Measurements from ENCODE around the gene FAM193B. TPM values are rescaled to one million over a fixed set of nuclear protein-coding genes. Genes with fewer than 3 reads are reported as not detected.
"Not testable (repeated sequence)": the region's sequence is repeated elsewhere in the genome, so short reads cannot be mapped to it uniquely, and the experiment has no call there.

Gene FAM193B
- total RNA-seq, 1 donor from 2014 or later = 81.0 TPM

DNA sequence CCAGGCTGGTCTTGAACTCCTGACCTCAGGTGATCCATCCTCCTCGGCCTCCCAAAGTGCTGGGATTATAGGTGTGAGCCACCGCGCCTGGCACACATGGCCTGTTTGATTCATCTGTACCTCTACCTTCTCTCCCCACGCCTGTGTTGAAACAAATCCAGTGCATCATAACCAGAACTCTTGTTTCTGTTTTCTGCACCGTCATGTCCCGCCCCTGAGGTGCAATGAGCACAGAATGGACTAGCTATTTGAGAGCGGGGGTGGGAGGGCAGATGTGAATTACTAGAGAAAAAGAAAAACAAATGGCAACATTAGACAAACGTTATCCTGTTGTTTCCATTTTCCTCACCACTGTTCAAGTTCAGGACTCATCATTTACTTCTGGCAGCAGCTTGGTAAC is 10.7 kb upstream of the FAM193B start:
- no peak overlapping the region for H3K4me3 Mint-ChIP-seq (ENCODE audit: low read depth)
- H3K36me3 Mint-ChIP-seq (ENCODE audit: low read depth) = no peaks in the 10 kb centered on the region
- H3K27ac Mint-ChIP-seq = no peak overlapping the region
- H3K27me3 Mint-ChIP-seq (ENCODE audit: low read depth) = no peaks in the 10 kb centered on the region
- H3K9me3 Mint-ChIP-seq = no peaks in the 10 kb centered on the region
- intact Hi-C loops (cut with micrococcal nuclease) = no loop called here
- no peak for DNase-seq (ENCODE audit: low spot score)
- H3K4me1 Mint-ChIP-seq (ENCODE audit: low read depth) = no peaks in the 10 kb centered on the region

DNA sequence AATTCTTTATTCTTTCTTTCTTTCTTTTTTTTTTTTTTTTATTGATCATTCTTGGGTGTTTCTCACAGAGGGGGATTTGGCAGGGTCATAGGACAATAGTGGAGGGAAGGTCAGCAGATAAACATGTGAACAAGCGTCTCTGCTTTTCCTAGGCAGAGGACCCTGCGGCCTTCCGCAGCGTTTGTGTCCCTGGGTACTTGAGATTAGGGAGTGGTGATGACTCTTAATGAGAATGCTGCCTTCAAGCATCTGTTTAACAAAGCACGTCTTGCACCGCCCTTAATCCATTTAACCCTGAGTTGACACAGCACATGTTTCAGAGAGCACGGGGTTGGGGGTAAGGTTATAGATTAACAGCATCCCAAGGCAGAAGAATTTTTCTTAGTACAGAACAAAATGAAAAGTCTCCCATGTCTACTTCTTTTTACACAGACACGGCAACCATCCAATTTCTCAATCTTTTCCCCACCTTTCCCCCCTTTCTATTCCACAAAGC is 5.1 kb upstream of the FAM193B start:
- H3K9me3 Mint-ChIP-seq; H3K27me3 Mint-ChIP-seq (ENCODE audit: low read depth); H3K27ac Mint-ChIP-seq; DNase-seq (ENCODE audit: low spot score); H3K36me3 Mint-ChIP-seq (ENCODE audit: low read depth); H3K4me3 Mint-ChIP-seq (ENCODE audit: low read depth); intact Hi-C loops (cut with micrococcal nuclease): not testable (repeated sequence)
- H3K4me1 Mint-ChIP-seq (ENCODE audit: low read depth) = peaks cover 18% of the 10 kb centered on the region

DNA sequence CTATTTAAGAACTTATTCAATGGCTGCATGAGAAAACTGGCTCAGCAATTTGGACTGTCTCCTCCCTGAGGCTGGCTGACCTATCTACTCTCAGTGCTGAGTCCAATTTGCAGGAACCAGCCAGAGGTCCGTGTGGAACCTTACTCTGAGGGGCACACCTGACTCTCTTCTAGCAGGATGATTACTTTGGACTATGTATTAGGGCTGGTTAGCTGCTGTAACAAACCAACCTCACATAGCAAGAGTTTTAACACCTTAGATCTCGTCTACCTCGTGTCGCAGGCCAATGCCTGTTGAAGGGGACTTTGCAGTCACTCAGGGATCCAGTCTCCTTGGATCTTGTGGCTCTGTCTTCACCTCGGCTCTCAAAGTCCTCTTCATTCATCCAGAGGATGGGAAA is 3.4 kb upstream of the FAM193B start:
- no peak for DNase-seq (ENCODE audit: low spot score)
- H3K36me3 Mint-ChIP-seq (ENCODE audit: low read depth) = peaks cover 2% of the 10 kb centered on the region
- H3K4me1 Mint-ChIP-seq (ENCODE audit: low read depth) = peaks cover 23% of the 10 kb centered on the region
- H3K4me3 Mint-ChIP-seq (ENCODE audit: low read depth) = no peak overlapping the region
- H3K27me3 Mint-ChIP-seq (ENCODE audit: low read depth) = no peaks in the 10 kb centered on the region
- intact Hi-C loops (cut with micrococcal nuclease) = no loop called here
- H3K27ac Mint-ChIP-seq = no peak overlapping the region
- H3K9me3 Mint-ChIP-seq = no peaks in the 10 kb centered on the region

DNA sequence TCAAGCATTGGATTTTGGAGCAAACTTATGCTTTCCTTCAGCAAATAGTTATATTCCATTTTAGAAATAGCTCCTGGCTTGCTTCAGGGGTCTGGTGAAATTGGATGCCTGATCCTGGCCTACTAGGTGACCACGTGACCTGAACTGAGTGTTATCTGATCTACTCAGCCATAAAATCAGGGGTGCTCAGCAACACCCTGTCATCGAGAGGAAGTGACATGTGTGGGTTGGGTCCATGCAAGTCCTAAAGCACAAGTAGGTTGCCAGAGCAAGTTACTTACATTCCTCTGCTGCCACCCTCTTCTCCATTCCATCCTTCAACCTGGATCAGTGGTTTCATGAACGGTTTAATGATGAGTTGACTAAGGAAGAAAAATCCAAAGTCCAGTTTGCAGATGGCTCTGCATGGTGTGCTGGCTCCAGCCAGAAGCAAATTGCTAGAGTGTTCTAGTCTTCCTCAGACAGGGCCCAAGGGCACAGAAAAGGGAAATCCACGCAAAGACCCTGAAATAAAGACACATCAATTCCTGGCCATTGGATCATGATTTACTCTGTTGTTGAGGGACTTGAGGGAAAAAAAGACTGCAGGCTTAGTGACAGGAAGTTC is 2.8 kb upstream of the FAM193B start:
- no peak overlapping the region for H3K27ac Mint-ChIP-seq
- H3K9me3 Mint-ChIP-seq = no peaks in the 10 kb centered on the region
- H3K27me3 Mint-ChIP-seq (ENCODE audit: low read depth) = no peaks in the 10 kb centered on the region
- H3K4me3 Mint-ChIP-seq (ENCODE audit: low read depth) = no peak overlapping the region
- peak; percentile 46 for DNase-seq (ENCODE audit: low spot score)
- H3K4me1 Mint-ChIP-seq (ENCODE audit: low read depth) = peaks cover 29% of the 10 kb centered on the region
- peaks cover 8% of the 10 kb centered on the region for H3K36me3 Mint-ChIP-seq (ENCODE audit: low read depth)
- intact Hi-C loops (cut with micrococcal nuclease) = no loop called here

DNA sequence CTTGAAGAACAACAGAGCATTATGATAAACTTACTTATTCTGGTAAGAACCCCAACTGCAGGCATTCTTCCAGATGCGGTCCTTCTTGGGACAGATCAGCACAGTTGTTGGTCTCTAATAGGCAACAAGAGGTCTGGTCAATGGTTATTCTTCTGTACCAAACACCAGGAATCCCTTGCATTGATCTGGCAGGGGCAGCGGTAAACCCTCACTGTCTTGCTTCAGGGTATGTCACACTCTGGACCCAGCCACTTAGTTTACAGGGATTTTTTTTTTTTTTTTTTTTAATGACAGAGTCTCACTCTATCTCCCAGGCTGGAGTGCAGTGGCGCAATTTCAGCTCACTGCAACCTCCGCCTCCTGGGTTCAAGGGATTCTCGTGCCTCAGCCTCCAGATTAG is 1.3 kb upstream of the FAM193B start:
- no peak for DNase-seq (ENCODE audit: low spot score)
- H3K4me3 Mint-ChIP-seq (ENCODE audit: low read depth) = no peak overlapping the region
- H3K27ac Mint-ChIP-seq = no peak overlapping the region
- intact Hi-C loops (cut with micrococcal nuclease) = loop anchor here (2.0 kb wide), 1 partner anchor 39 kb away; the partner anchor contains the start of gene DDX41
- peaks cover 12% of the 10 kb centered on the region for H3K36me3 Mint-ChIP-seq (ENCODE audit: low read depth)
- H3K9me3 Mint-ChIP-seq = no peaks in the 10 kb centered on the region
- H3K27me3 Mint-ChIP-seq (ENCODE audit: low read depth) = no peaks in the 10 kb centered on the region
- H3K4me1 Mint-ChIP-seq (ENCODE audit: low read depth) = peaks cover 32% of the 10 kb centered on the region

DNA sequence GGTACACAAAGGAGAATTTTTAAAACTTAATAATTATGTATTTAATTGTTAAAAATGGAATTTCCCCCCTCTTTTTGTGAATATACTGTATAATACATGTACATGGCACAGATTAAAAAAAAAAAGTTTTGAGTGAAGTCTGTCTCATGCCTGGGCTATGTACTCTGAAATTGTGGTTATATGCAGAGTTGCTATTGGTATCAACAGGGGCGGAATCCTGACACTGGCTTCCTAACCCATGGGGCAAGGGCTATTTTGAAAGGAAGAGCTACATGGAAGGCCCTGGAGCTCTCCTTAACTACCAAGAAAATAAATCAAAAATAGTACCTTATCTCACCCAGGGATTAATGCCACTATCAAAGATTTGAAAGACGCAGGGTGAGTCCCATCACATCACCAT is 865 bp upstream of the FAM193B start:
- intact Hi-C loops (cut with micrococcal nuclease) = loop anchor here (2.0 kb wide), 1 partner anchor 38 kb away; the partner anchor contains the start of gene DDX41
- Mint-ChIP-seq H3K27ac (no peak overlapping the region), H3K9me3 (no peaks in the 10 kb centered on the region), H3K4me1 (ENCODE audit: low read depth) (peaks cover 32% of the 10 kb centered on the region), H3K27me3 (ENCODE audit: low read depth) (no peaks in the 10 kb centered on the region), H3K36me3 (ENCODE audit: low read depth) (peaks cover 14% of the 10 kb centered on the region), H3K4me3 (ENCODE audit: low read depth) (peak overlapping the region; percentile 82)
- no peak for DNase-seq (ENCODE audit: low spot score)

DNA sequence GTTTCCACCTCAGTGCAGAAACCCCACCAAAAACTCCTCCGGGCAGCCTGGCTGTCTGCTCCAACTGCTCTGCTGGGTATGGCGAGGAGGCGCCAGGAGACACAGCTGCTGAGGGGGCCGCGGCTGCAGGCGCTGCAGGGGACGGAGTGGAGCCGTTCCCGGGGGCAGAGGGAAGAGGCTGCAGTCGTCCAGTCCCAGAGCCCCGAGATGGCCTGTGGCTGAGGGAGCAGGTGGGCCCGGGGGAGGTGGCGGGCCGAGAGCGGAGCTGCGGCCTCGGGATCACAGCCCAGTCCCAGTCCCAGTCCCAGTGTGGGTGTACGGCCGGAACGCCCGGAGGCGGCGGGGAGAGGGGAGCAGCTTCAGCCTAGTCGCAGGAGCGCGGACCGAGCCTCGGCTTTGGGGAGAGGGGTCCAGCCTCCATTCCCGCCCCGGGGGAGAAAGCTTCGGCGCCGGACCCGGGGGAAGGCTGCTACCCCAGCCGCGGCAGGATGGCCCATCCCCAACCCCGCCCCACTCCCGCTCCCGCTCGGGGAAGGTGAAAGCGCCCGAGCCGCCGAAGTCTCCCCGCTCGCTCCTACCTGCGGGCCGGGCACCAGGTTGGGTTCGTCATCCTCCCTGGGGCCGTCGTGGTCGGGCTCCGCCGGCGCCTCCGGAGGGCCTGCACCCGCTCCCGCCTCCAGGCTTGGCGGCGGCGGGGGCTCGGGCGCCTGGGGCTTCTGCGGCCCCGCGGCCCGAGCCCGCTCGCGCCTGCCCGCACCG is 513 bp downstream of the FAM193B start:
- Mint-ChIP-seq H3K4me1 (ENCODE audit: low read depth) (peaks cover 33% of the 10 kb centered on the region), H3K36me3 (ENCODE audit: low read depth) (peaks cover 16% of the 10 kb centered on the region), H3K27me3 (ENCODE audit: low read depth) (no peaks in the 10 kb centered on the region), H3K27ac (no peak overlapping the region), H3K9me3 (no peaks in the 10 kb centered on the region), H3K4me3 (ENCODE audit: low read depth) (peak overlapping the region; percentile 79)
- peak; percentile 31 for DNase-seq (ENCODE audit: low spot score)
- intact Hi-C loops (cut with micrococcal nuclease) = loop anchor here (1.0 to 2.0 kb wide), 2 partner anchors 37 to 38 kb away; partner anchors contain the start of genes DDX41 and TMED9

DNA sequence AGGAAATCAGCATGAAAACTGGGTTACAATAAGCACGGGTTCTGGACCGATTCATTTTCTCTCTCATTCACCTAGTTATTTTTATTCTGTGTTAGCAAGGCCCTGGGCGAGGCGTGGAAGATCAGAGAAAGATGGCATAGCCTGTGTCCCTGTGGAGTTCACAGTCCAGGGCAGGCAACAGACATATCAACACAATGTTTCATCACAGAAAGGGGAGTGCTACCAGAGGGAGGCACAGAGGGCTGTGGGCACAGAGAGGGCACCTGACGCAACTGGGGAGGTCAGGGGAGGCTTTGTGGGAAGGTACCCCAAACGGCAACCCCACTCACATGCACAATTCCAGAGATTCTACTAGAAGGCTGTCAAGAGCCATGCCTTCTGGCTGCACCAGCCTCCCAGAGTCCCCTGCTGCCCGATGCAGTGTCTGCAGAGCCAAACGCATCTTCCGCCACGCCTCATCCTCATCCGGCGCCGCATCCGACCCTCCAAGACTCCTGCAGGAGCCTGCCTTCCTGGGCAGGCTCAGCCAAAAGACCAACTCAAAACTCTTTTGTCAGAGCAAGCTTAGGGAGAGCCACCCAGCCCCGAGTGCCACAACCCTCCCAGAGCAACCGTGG is 1.4 kb downstream of the FAM193B start:
- Mint-ChIP-seq H3K9me3 (no peaks in the 10 kb centered on the region), H3K27ac (peak overlapping the region; percentile 58), H3K4me3 (ENCODE audit: low read depth) (peak overlapping the region; percentile 79), H3K27me3 (ENCODE audit: low read depth) (no peaks in the 10 kb centered on the region), H3K36me3 (ENCODE audit: low read depth) (peaks cover 16% of the 10 kb centered on the region), H3K4me1 (ENCODE audit: low read depth) (peaks cover 36% of the 10 kb centered on the region)
- no peak for DNase-seq (ENCODE audit: low spot score)
- intact Hi-C loops (cut with micrococcal nuclease) = no loop called here

DNA sequence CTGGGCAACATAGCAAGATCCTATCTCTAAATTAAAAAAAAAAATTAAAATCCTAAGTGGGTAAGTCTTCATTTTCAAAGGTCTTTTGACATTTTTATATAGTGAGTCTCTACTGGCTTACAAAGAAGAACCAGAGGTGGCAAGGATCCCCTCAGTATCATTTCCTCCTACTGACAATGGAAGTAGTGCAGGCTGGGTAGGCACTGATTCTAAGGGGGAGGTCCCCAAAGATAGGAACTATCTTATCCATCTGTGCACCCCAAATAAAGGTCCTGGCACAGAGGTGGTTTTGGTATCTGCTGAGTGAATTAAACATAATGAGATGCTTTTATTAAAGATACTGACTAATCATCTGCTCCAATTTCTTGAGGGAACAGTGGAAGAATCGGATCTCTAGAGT is 4.2 kb downstream of the FAM193B start:
- Mint-ChIP-seq H3K4me1 (ENCODE audit: low read depth) (peaks cover 25% of the 10 kb centered on the region), H3K36me3 (ENCODE audit: low read depth) (peaks cover 19% of the 10 kb centered on the region), H3K4me3 (ENCODE audit: low read depth) (no peak overlapping the region), H3K9me3 (no peaks in the 10 kb centered on the region), H3K27me3 (ENCODE audit: low read depth) (no peaks in the 10 kb centered on the region), H3K27ac (no peak overlapping the region)
- DNase-seq (ENCODE audit: low spot score) = no peak
- intact Hi-C loops (cut with micrococcal nuclease) = no loop called here

DNA sequence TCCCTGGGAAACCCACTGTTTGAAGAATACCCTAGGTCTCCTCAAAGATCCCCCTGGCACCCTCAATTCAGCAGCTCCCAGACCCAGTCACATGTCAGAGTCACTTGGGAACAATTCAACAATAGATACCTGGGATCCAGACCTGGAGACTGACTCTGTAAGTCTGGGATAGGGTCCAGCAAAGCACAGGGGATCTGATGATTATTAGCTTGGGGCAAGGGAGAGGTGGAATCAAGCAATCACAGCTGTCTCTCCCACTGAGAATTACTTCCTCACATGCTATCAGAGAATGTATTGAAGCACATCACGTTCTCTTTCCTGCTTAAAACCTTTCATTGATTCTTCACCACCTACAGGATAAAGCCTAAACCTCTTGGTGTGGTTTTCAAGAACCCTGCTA is 5.9 kb downstream of the FAM193B start:
- no peak overlapping the region for H3K4me3 Mint-ChIP-seq (ENCODE audit: low read depth)
- peaks cover 20% of the 10 kb centered on the region for H3K4me1 Mint-ChIP-seq (ENCODE audit: low read depth)
- H3K9me3 Mint-ChIP-seq = no peaks in the 10 kb centered on the region
- no peaks in the 10 kb centered on the region for H3K27me3 Mint-ChIP-seq (ENCODE audit: low read depth)
- no peak overlapping the region for H3K27ac Mint-ChIP-seq
- peaks cover 19% of the 10 kb centered on the region for H3K36me3 Mint-ChIP-seq (ENCODE audit: low read depth)
- no peak for DNase-seq (ENCODE audit: low spot score)
- intact Hi-C loops (cut with micrococcal nuclease) = no loop called here

DNA sequence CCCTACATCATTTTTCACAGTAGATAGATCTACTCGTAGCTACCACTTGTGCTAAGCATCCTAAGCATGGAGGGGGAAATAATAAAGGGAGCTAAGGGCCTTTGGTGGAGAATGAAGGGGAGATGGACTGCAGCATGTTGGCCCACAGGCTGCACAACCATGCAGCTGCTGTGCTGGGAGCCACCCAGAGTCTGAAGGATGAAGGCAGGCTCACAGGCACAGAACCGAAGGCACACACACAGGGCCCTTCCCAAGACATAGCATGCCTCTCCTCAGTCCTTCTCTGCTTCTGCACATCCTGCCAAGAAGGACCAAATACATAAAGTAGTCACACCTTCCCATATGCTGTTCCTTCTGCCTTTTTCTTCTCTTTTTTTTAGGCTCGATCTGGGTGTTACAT is 6.6 kb downstream of the FAM193B start:
- no peaks in the 10 kb centered on the region for H3K27me3 Mint-ChIP-seq (ENCODE audit: low read depth)
- DNase-seq (ENCODE audit: low spot score) = no peak
- peaks cover 17% of the 10 kb centered on the region for H3K36me3 Mint-ChIP-seq (ENCODE audit: low read depth)
- H3K4me3 Mint-ChIP-seq (ENCODE audit: low read depth) = no peak overlapping the region
- peaks cover 15% of the 10 kb centered on the region for H3K4me1 Mint-ChIP-seq (ENCODE audit: low read depth)
- intact Hi-C loops (cut with micrococcal nuclease) = no loop called here
- no peaks in the 10 kb centered on the region for H3K9me3 Mint-ChIP-seq
- no peak overlapping the region for H3K27ac Mint-ChIP-seq

DNA sequence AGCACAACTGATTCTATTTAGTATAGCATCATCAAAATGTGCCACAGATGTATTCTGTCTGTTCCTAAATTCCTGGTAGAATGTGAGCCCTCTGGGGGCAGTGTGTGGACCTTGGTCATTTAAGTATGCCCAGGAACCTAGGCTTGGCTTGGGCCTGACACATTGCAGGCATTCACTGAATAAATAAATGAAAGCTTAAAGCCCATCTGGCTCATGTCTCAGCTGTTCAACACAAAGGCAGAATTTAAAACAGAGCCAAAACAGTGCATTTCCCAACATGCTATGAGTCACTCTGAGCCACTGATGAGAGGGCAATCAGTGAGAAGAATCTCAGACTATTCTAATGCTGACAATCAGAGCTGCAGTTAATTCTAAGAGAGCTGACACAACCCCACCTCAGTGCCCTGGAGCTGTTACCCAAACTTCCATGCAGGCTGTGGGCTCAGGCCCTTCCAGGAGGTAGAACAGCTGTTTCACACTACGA is 8.1 kb downstream of the FAM193B start:
- no peaks in the 10 kb centered on the region for H3K27me3 Mint-ChIP-seq (ENCODE audit: low read depth)
- no peak for DNase-seq (ENCODE audit: low spot score)
- H3K9me3 Mint-ChIP-seq = no peaks in the 10 kb centered on the region
- peaks cover 7% of the 10 kb centered on the region for H3K4me1 Mint-ChIP-seq (ENCODE audit: low read depth)
- H3K4me3 Mint-ChIP-seq (ENCODE audit: low read depth) = no peak overlapping the region
- H3K27ac Mint-ChIP-seq = no peak overlapping the region
- intact Hi-C loops (cut with micrococcal nuclease) = no loop called here
- H3K36me3 Mint-ChIP-seq (ENCODE audit: low read depth) = peaks cover 14% of the 10 kb centered on the region

Measured in activated T-helper 2 cell treated with anti-CD3 and anti-CD28 coated beads, Interferon-gamma antibody, Interleukin-2, Interleukin-4, amounts not matched to agents 10 μg/mL and 5 μg/mL and 100 μg/mL, durations not matched to agents 14 hours and 24 hours and 36 hours (primary cell).